Superior temporal gyrus (tissue), 1 donor: Measurements from ENCODE around the gene ORC4.
A peak's percentile ranks its signal among the peaks of the same experiment; 100 is the strongest.
"Not testable (repeated sequence)": the region's sequence is repeated elsewhere in the genome, so short reads cannot be mapped to it uniquely, and the experiment has no call there.

ENCODE experiments used
- DNase-seq: peaks from one replicate; pipeline ENCODE4 v3.0.0-alpha.2; 2016; ENCODE audit errors: extremely low spot score

The ORC4 gene

GRCh38 chr2:148014616-148015015 is 5.9 kb downstream of the ORC4 start:
- DNase-seq = no peak

- DNase-seq = no peak
Measured at GRCh38 chr2:148013876-148014275, 6.7 kb downstream of the ORC4 start.

- not testable (repeated sequence) for DNase-seq
Measured at GRCh38 chr2:148008411-148008810, 12.1 kb downstream of the ORC4 start.

- DNase-seq = no peak
Measured at GRCh38 chr2:148007219-148007900, 13.2 kb downstream of the ORC4 start.

GRCh38 chr2:148006249-148007007 is 14.1 kb downstream of the ORC4 start:
- DNase-seq = no peak

GRCh38 chr2:148002420-148002819 is 18.1 kb downstream of the ORC4 start:
- not testable (repeated sequence) for DNase-seq

GRCh38 chr2:148000095-148000494 is 20.4 kb downstream of the ORC4 start:
- no peak for DNase-seq

GRCh38 chr2:147999126-147999525 is 21.4 kb downstream of the ORC4 start:
- no peak for DNase-seq

GRCh38 chr2:147998203-147998602 is 22.3 kb downstream of the ORC4 start:
- no peak for DNase-seq

GRCh38 chr2:147996828-147997227 is 23.7 kb downstream of the ORC4 start:
- DNase-seq = no peak

GRCh38 chr2:147994965-147995364 is 25.6 kb downstream of the ORC4 start:
- not testable (repeated sequence) for DNase-seq

GRCh38 chr2:147989809-147990403 is 30.6 kb downstream of the ORC4 start:
- peak; percentile 67 for DNase-seq

- no peak for DNase-seq
Measured at GRCh38 chr2:147989102-147989501, 31.4 kb downstream of the ORC4 start.

- DNase-seq = no peak
Measured at GRCh38 chr2:147980940-147981528, 39.5 kb downstream of the ORC4 start.

- DNase-seq = no peak
Measured at GRCh38 chr2:147977679-147978078, 42.9 kb downstream of the ORC4 start.

GRCh38 chr2:147976102-147976501 is 44.4 kb downstream of the ORC4 start:
- no peak for DNase-seq

- DNase-seq = no peak
Measured at GRCh38 chr2:147968571-147968970, 52.0 kb downstream of the ORC4 start.

- DNase-seq = no peak
Measured at GRCh38 chr2:147952118-147952517, 68.4 kb downstream of the ORC4 start.

GRCh38 chr2:147945660-147946059 is 74.9 kb downstream of the ORC4 start:
- no peak for DNase-seq

GRCh38 chr2:147939313-147939712 is 81.2 kb downstream of the ORC4 start:
- no peak for DNase-seq

- peak; percentile 85 for DNase-seq
Measured at GRCh38 chr2:147937744-147938349, 82.7 kb downstream of the ORC4 start.
